Liver (tissue), 3 donors: ENCODE results near the gene MRLN.

Experiments
- FOXA1 ChIP-seq: IDR thresholded peaks from 2 replicates; pipeline ENCODE4 v1.6.1; 2016; ENCODE audit warnings: antibody characterized with exemption
- GABPA ChIP-seq, 2 donors: IDR thresholded peaks in 1 of 2; conservative IDR thresholded peaks in 1 of 2; 2 replicates each; pipeline ENCODE4 v1.6.1; 2016; ENCODE audit warnings: antibody characterized with exemption in 2 of 2, mild to moderate bottlenecking in 1 of 2, moderate library complexity in 1 of 2
- HNF4A ChIP-seq, 2 donors: conservative IDR thresholded peaks; 2 replicates each; pipeline ENCODE4 v1.6.1; 2016; ENCODE audit warnings: antibody characterized with exemption in 2 of 2, mild to moderate bottlenecking in 2 of 2
- JUND ChIP-seq, 2 donors: IDR thresholded peaks; 2 replicates each; pipeline ENCODE4 v1.6.1; 2016; ENCODE audit warnings: antibody characterized with exemption in 2 of 2
- NR2F2 ChIP-seq: IDR thresholded peaks from 2 replicates; pipeline ENCODE4 v1.6.1; 2016; ENCODE audit warnings: antibody characterized with exemption
- RAD21 ChIP-seq, 2 donors: IDR thresholded peaks; 2 replicates each; pipeline ENCODE4 v1.6.1; 2016; ENCODE audit warnings: antibody characterized with exemption in 2 of 2, mild to moderate bottlenecking in 2 of 2
- SP1 ChIP-seq: IDR thresholded peaks from 2 replicates; pipeline ENCODE4 v1.6.1; 2018; ENCODE audit warnings: antibody characterized with exemption, mild to moderate bottlenecking
- TAF1 ChIP-seq: conservative IDR thresholded peaks from 2 replicates; pipeline ENCODE4 v1.6.1; 2016; ENCODE audit warnings: antibody characterized with exemption, mild to moderate bottlenecking
- YY1 ChIP-seq: IDR thresholded peaks from 2 replicates; pipeline ENCODE4 v1.6.1; 2016; ENCODE audit warnings: antibody characterized with exemption, mild to moderate bottlenecking
- TF ChIP-seq, protein P1 (sequence below): IDR thresholded peaks from 2 replicates; pipeline ENCODE4 v1.6.1; 2016; ENCODE audit warnings: antibody characterized with exemption
- TF ChIP-seq, protein P2 (sequence below): fragments of 150-350 bp; IDR thresholded peaks from 2 replicates; pipeline ENCODE4 v1.5.1; 2017; ENCODE audit warnings: improper control_type of control experiment, low read depth, low read length; ENCODE audit not compliant: missing input control
- TF ChIP-seq, protein P3 (sequence below): IDR thresholded peaks from 2 replicates; pipeline ENCODE4 v1.6.1; 2016; ENCODE audit warnings: antibody characterized with exemption, mild to moderate bottlenecking
- donor health status: healthy.
- donor health status: healthy.

DNA sequence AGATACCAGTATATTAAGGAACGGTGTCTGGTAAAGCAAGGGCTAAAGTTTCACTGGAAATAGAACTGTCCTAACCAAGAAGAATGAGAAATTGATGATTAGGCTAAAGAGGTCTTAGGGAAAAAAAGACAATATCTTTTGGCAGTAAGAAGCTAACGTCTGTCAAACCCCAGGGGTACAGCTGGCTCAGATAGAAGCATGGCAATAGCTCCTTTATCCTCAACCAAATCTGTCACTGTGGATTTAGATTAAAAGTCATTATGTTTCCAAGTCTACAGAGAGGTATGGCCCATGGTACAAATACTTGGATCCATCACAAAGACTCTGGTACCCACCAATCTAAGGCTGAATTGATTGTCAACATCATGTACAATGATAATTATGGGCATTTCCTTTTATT is 35.0 kb downstream of the MRLN start:
- TF ChIP-seq, protein P1, sequence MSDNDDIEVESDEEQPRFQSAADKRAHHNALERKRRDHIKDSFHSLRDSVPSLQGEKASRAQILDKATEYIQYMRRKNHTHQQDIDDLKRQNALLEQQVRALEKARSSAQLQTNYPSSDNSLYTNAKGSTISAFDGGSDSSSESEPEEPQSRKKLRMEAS, result no peak
- TF ChIP-seq, protein P2, sequence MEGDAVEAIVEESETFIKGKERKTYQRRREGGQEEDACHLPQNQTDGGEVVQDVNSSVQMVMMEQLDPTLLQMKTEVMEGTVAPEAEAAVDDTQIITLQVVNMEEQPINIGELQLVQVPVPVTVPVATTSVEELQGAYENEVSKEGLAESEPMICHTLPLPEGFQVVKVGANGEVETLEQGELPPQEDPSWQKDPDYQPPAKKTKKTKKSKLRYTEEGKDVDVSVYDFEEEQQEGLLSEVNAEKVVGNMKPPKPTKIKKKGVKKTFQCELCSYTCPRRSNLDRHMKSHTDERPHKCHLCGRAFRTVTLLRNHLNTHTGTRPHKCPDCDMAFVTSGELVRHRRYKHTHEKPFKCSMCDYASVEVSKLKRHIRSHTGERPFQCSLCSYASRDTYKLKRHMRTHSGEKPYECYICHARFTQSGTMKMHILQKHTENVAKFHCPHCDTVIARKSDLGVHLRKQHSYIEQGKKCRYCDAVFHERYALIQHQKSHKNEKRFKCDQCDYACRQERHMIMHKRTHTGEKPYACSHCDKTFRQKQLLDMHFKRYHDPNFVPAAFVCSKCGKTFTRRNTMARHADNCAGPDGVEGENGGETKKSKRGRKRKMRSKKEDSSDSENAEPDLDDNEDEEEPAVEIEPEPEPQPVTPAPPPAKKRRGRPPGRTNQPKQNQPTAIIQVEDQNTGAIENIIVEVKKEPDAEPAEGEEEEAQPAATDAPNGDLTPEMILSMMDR, result no peak
- TF ChIP-seq SP1, result no peak
- TF ChIP-seq GABPA (IDR thresholded peaks at IDR 0.05 in 1 of 2, conservative IDR thresholded peaks at IDR 0.05 in 1 of 2), result no peak
- TF ChIP-seq, protein P3, sequence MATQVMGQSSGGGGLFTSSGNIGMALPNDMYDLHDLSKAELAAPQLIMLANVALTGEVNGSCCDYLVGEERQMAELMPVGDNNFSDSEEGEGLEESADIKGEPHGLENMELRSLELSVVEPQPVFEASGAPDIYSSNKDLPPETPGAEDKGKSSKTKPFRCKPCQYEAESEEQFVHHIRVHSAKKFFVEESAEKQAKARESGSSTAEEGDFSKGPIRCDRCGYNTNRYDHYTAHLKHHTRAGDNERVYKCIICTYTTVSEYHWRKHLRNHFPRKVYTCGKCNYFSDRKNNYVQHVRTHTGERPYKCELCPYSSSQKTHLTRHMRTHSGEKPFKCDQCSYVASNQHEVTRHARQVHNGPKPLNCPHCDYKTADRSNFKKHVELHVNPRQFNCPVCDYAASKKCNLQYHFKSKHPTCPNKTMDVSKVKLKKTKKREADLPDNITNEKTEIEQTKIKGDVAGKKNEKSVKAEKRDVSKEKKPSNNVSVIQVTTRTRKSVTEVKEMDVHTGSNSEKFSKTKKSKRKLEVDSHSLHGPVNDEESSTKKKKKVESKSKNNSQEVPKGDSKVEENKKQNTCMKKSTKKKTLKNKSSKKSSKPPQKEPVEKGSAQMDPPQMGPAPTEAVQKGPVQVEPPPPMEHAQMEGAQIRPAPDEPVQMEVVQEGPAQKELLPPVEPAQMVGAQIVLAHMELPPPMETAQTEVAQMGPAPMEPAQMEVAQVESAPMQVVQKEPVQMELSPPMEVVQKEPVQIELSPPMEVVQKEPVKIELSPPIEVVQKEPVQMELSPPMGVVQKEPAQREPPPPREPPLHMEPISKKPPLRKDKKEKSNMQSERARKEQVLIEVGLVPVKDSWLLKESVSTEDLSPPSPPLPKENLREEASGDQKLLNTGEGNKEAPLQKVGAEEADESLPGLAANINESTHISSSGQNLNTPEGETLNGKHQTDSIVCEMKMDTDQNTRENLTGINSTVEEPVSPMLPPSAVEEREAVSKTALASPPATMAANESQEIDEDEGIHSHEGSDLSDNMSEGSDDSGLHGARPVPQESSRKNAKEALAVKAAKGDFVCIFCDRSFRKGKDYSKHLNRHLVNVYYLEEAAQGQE, result no peak
- no peak for TF ChIP-seq TAF1
- no peak for TF ChIP-seq JUND (IDR thresholded peaks at IDR 0.05)
- TF ChIP-seq YY1, result no peak
- no peak for TF ChIP-seq RAD21 (IDR thresholded peaks at IDR 0.05)
- no peak for TF ChIP-seq HNF4A (conservative IDR thresholded peaks at IDR 0.05)
- no peak for TF ChIP-seq NR2F2
- no peak for TF ChIP-seq FOXA1
